Uterus (tissue), 4 donors: ENCODE results near the gene TAOK3. TPM values are rescaled to one million over a fixed set of nuclear protein-coding genes. Genes with fewer than 3 reads are reported as not detected.
A peak's percentile ranks its signal among the peaks of the same experiment; 100 is the strongest.

ENCODE experiments used
- DNase-seq, 2 donors: peaks; one replicate each; pipeline ENCODE4 v3.0.0-alpha.2; 2019 to 2020
- H3K27ac ChIP-seq, 2 donors: fragments of 200-600 bp; sonication (generic); 1 replicate in 1 of 2; 2 replicates in 1 of 2; pipeline ENCODE4 v1.5.1; 2016 to 2018
- H3K27me3 ChIP-seq, 2 donors: fragments of 200-600 bp; sonication (generic); one replicate each; pipeline ENCODE4 v1.5.1; 2018 to 2019; ENCODE audit warnings: control low read depth in 1 of 2
- H3K36me3 ChIP-seq, 2 donors: fragments of 200-600 bp; sonication (generic); one replicate each; pipeline ENCODE4 v1.5.1; 2019; ENCODE audit warnings: control low read depth in 1 of 2
- H3K4me1 ChIP-seq, 2 donors: fragments of 200-600 bp; sonication (generic); one replicate each; pipeline ENCODE4 v1.5.1; 2018 to 2019; ENCODE audit warnings: control low read depth in 1 of 2
- H3K4me3 ChIP-seq, 2 donors: fragments of 200-600 bp; sonication (generic); 1 replicate in 1 of 2; 2 replicates in 1 of 2; pipeline ENCODE4 v1.5.1; 2018 to 2019; ENCODE audit warnings: mild to moderate bottlenecking in 1 of 2
- H3K9me3 ChIP-seq, 2 donors: fragments of 200-600 bp; sonication (generic); one replicate each; pipeline ENCODE4 v1.5.1; 2019; ENCODE audit warnings: control low read depth in 1 of 2
- CTCF ChIP-seq, 4 experiments: fragments of 200-600 bp in 2 of 4; fragments of 450-650 bp in 2 of 4; sonication (generic) in 2 of 4; IDR thresholded peaks; one replicate each; pipeline ENCODE4 v1.5.1; 2016 to 2019; ENCODE audit warnings: antibody characterized with exemption in 4 of 4, mild to moderate bottlenecking in 2 of 4, moderate library complexity in 1 of 4
- POLR2A ChIP-seq, 2 donors: fragments of 450-650 bp; IDR thresholded peaks; one replicate each; pipeline ENCODE4 v1.6.1; 2016; ENCODE audit warnings: antibody characterized with exemption in 2 of 2, mild to moderate bottlenecking in 1 of 2, moderate library complexity in 1 of 2
- intact Hi-C: fragments of 100-400 bp; cut with DNase I; formaldehyde crosslinking; loops from one replicate; pipeline ENCODE4 v1.15.1; 2023; ENCODE audit warnings: low total_unique reads
- total RNA-seq, 4 donors: library from RNA; depleted of rRNA in 3 of 4; stranded (reverse); fragments of >200 nt in 3 of 4; gene quantifications; one replicate each; pipeline versions ENCODE4 v1.1.0 to v1.2.4, GENCODE V29; 2014 to 2023
- donor health status: DM: yes; HTN: yes; CAD: no.

The TAOK3 gene
- total RNA-seq, 4 donors from 2014 or later = 14.9 to 35.1 (median 24.8) TPM

- H3K4me1 ChIP-seq = peaks cover 0 to 7% of the 10 kb centered on the region in 2 donors
- peak within 1 kb of the TSS; percentile 94 to 97 for H3K27ac ChIP-seq
- TF ChIP-seq POLR2A (IDR thresholded peaks at IDR 0.05) (peak; percentile 39 to 67), CTCF (IDR thresholded peaks at IDR 0.05) (peak; percentile 96 to 99 (median 98))
- intact Hi-C loops = loop anchor here (5.0 to 10.0 kb wide), 2 partner anchors 194 to 252 kb away; no protein-coding TSS in a partner anchor
- H3K4me3 ChIP-seq = peak within 1 kb of the TSS; percentile 66 to 83
- H3K9me3 ChIP-seq = no peaks in the 10 kb centered on the region
- DNase-seq = peak; percentile 93 to 95
- no peaks in the 10 kb centered on the region for H3K36me3 ChIP-seq
- H3K27me3 ChIP-seq = no peaks in the 10 kb centered on the region
Observed at GRCh38 chr12:118376089-118377020, 3.6 kb upstream of the TAOK3 start, which contains the start of gene SUDS3. TSS of gene SUDS3 (plus strand) at chr12:118376555. CDS start at chr12:118376692, 137 bp downstream.

DNA sequence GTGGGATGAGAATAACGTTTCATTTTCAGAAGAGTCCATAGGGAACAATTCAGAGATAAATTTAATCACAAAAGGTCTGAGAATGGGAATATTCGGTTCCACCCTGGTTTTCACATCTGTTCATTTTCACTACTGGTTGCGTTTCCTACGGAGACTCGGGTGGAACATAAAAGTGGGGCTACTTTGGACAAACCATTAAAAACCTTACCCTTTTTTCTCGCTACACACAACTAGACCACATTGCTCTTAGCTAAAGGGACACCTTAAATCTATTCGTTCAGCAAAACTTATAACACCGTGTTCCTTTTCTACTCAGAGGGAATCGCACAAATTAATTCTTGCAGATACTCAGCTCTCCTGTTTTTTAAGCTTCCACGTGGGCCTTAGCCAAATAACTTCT lies 2.6 kb upstream of the TAOK3 start:
- TF ChIP-seq CTCF (IDR thresholded peaks at IDR 0.05) (no peak), POLR2A (IDR thresholded peaks at IDR 0.05) (no peak)
- Histone ChIP-seq H3K9me3 (no peaks in the 10 kb centered on the region), H3K4me1 (peaks cover 0 to 7% of the 10 kb centered on the region in 2 donors), H3K4me3 (peak overlapping the region in 1 of 2 donors; percentile 83), H3K27me3 (no peaks in the 10 kb centered on the region), H3K27ac (peak overlapping the region; percentile 94 to 97), H3K36me3 (no peaks in the 10 kb centered on the region)
- intact Hi-C loops = loop anchor here (5.0 to 10.0 kb wide), 2 partner anchors 193 to 251 kb away; no protein-coding TSS in a partner anchor
- DNase-seq = no peak

GRCh38 chr12:118374909-118375308 lies 2.2 kb upstream of the TAOK3 start:
- Histone ChIP-seq H3K27me3 (no peaks in the 10 kb centered on the region), H3K4me1 (peaks cover 0 to 7% of the 10 kb centered on the region in 2 donors), H3K36me3 (no peaks in the 10 kb centered on the region), H3K4me3 (no peak overlapping the region), H3K9me3 (no peaks in the 10 kb centered on the region), H3K27ac (peak overlapping the region; percentile 94 to 97)
- TF ChIP-seq CTCF (IDR thresholded peaks at IDR 0.05) (no peak), POLR2A (IDR thresholded peaks at IDR 0.05) (no peak)
- no peak for DNase-seq
- intact Hi-C loops = loop anchor here (5.0 to 10.0 kb wide), 2 partner anchors 193 to 250 kb away; no protein-coding TSS in a partner anchor

DNA sequence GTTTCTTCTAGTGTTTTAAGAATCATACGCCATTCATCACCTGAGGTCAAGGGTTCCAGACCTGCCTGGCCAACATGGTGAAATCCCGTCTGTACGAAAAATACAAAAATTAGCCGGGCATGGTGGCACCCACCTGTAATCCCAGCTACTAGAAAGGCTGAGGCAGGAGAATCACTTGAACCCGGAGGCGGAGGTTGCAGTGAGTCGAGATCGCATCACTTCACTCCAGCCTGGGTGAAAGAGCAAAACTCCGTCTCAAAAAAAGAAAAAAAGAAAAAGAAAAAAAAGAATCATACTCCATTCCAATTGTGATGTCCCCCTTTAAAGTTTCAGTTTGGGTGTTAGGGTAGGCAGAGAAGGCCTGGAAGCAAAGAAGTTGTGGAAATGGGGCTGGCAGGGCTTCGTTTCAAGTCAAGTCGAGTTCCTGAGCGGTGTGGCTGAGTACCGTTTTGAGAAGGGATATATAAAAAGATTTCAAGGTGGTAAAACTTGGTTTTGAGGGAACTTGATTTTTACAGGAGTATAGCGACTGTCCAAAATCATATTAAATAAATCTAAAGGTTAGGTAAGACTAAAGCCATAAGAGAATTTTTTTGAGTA lies 1.5 kb upstream of the TAOK3 start:
- peak overlapping the region; percentile 94 to 97 for H3K27ac ChIP-seq
- intact Hi-C loops = loop anchor here (10.0 kb wide), 1 partner anchor 249 kb away; no protein-coding TSS in a partner anchor
- H3K36me3 ChIP-seq = no peaks in the 10 kb centered on the region
- H3K4me3 ChIP-seq = no peak overlapping the region
- H3K27me3 ChIP-seq = no peaks in the 10 kb centered on the region
- no peak for DNase-seq
- no peaks in the 10 kb centered on the region for H3K9me3 ChIP-seq
- H3K4me1 ChIP-seq = peaks cover 0 to 7% of the 10 kb centered on the region in 2 donors
- TF ChIP-seq CTCF (IDR thresholded peaks at IDR 0.05) = no peak
- no peak for TF ChIP-seq POLR2A (IDR thresholded peaks at IDR 0.05)
